H1 (cell line): ENCODE data around the gene SLC26A11. TPM values are rescaled to one million over a fixed set of nuclear protein-coding genes. Genes with fewer than 3 reads are reported as not detected.

Experiments used
- CTCF ChIA-PET: fragments of 300-600 bp; sonication (Branson Sonifier 250); formaldehyde crosslinking; loops from one replicate; lab custom pipeline; 2021; ENCODE audit not compliant: partially characterized antibody; lab: Charles Lee
- POLR2A ChIA-PET: fragments of 300-600 bp; sonication (Branson Sonifier 250); formaldehyde crosslinking; loops from one replicate; lab custom pipeline; 2021; ENCODE audit warnings: inconsistent platforms; ENCODE audit not compliant: partially characterized antibody; lab: Charles Lee
- DNase-seq, 2 experiments: peaks; one replicate each; pipeline versions ENCODE4 v3.0.0 to v3.0.0-alpha.2; 2010 to 2022; ENCODE audit warnings: low spot score in 2 of 2, low read depth in 1 of 2, mixed read lengths in 1 of 2
- FAIRE-seq: peaks from 2 replicates; lab custom pipeline; 2011; peaks lifted over from hg19 to GRCh38; lab: Jason Lieb, UNC
- H2AFZ ChIP-seq: 2 replicates; pipeline ENCODE4 v1.8.1; 2012; ENCODE audit warnings: low read length, inconsistent platforms
- H2AK5ac ChIP-seq: 2 replicates; pipeline ENCODE4 v1.6.1; 2013; ENCODE audit warnings: low read depth, low read length
- H2BK120ac ChIP-seq: replicated peaks from 2 replicates; pipeline ENCODE3; 2013; ENCODE audit warnings: low read depth, low read length, inconsistent platforms
- H2BK12ac ChIP-seq: 2 replicates; pipeline ENCODE4 v1.6.1; 2013; ENCODE audit warnings: low read depth, low read length
- H2BK15ac ChIP-seq: 2 replicates; pipeline ENCODE4 v1.6.1; 2013; ENCODE audit warnings: low read length
- H2BK20ac ChIP-seq: 2 replicates; pipeline ENCODE4 v1.6.1; 2013; ENCODE audit warnings: low read length
- H2BK5ac ChIP-seq: 2 replicates; pipeline ENCODE4 v1.6.1; 2013; ENCODE audit warnings: low read depth, low read length
- H3K14ac ChIP-seq: 2 replicates; pipeline ENCODE4 v1.6.1; 2013; ENCODE audit warnings: inconsistent platforms; ENCODE audit not compliant: insufficient read length
- H3K18ac ChIP-seq: 2 replicates; pipeline ENCODE4 v1.6.1; 2013; ENCODE audit warnings: low read length; ENCODE audit errors: extremely low read depth
- H3K23ac ChIP-seq: 2 replicates; pipeline ENCODE4 v1.6.1; 2013; ENCODE audit warnings: inconsistent platforms; ENCODE audit not compliant: insufficient read length
- H3K23me2 ChIP-seq: 2 replicates; pipeline ENCODE4 v1.6.1; 2013; ENCODE audit warnings: low read depth, low read length
- H3K27ac ChIP-seq: 2 replicates; pipeline ENCODE4 v1.6.1; 2011; ENCODE audit warnings: low read depth, low read length, inconsistent platforms
- H3K27me3 ChIP-seq, 4 experiments: replicated peaks in 1 of 4; 1 replicate in 1 of 4; 2 replicates in 3 of 4; pipeline versions ENCODE4 v1.6.1 to v1.8.1; 2011 to 2013; ENCODE audit warnings: low read length in 3 of 4, mild to moderate bottlenecking in 3 of 4, inconsistent platforms in 2 of 4, mixed read lengths in 2 of 4, moderate library complexity in 1 of 4; ENCODE audit not compliant: control insufficient read depth in 3 of 4, insufficient read depth in 3 of 4; ENCODE audit errors: extremely low read depth in 1 of 4
- H3K36me3 ChIP-seq, 4 experiments: 2 replicates each; pipeline versions ENCODE4 v1.6.1 to v1.8.1; 2011 to 2013; ENCODE audit warnings: mild to moderate bottlenecking in 4 of 4, low read length in 3 of 4, moderate library complexity in 2 of 4, control low read depth in 1 of 4, inconsistent platforms in 1 of 4; ENCODE audit not compliant: insufficient read depth in 4 of 4, control insufficient read depth in 2 of 4
- H3K4ac ChIP-seq: replicated peaks from 2 replicates; pipeline ENCODE3; 2013; ENCODE audit warnings: low read length, low read depth, mixed read lengths, inconsistent platforms; ENCODE audit not compliant: insufficient read length
- H3K4me1 ChIP-seq, 4 experiments: replicated peaks in 1 of 4; 1 replicate in 1 of 4; 2 replicates in 3 of 4; pipeline versions ENCODE4 v1.6.1 to v1.8.1; 2011 to 2013; ENCODE audit warnings: low read length in 3 of 4, inconsistent platforms in 2 of 4, mixed read lengths in 1 of 4; ENCODE audit not compliant: insufficient read depth in 4 of 4, control insufficient read depth in 3 of 4
- H3K4me2 ChIP-seq, 2 experiments: 2 replicates each; pipeline versions ENCODE4 v1.6.1 to v1.8.1; 2011 to 2013; ENCODE audit warnings: low read depth in 2 of 2, low read length in 2 of 2, control low read depth in 1 of 2, inconsistent platforms in 1 of 2, mild to moderate bottlenecking in 1 of 2; ENCODE audit not compliant: insufficient read depth in 1 of 2
- H3K4me3 ChIP-seq, 4 experiments: fragments of 200-600, 300-600 bp in 1 of 4; sonication (generic), shearing (Covaris generic), sonication (Bioruptor Twin) in 1 of 4; 2 replicates each; pipeline versions ENCODE4 v1.5.1 to v1.8.1; 2011 to 2016; ENCODE audit warnings: low read length in 4 of 4, low read depth in 3 of 4, control low read depth in 2 of 4, inconsistent platforms in 2 of 4, mild to moderate bottlenecking in 2 of 4, mixed read lengths in 1 of 4, moderate library complexity in 1 of 4; ENCODE audit not compliant: insufficient read depth in 2 of 4; ENCODE audit errors: extremely low read depth in 1 of 4
- H3K56ac ChIP-seq: replicated peaks from 2 replicates; pipeline ENCODE3; 2013; ENCODE audit warnings: low read depth, mild to moderate bottlenecking, mixed read lengths, low read length, inconsistent platforms; ENCODE audit not compliant: insufficient read length
- H3K79me1 ChIP-seq: 2 replicates; pipeline ENCODE4 v1.6.1; 2013; ENCODE audit warnings: low read depth, low read length, control low read depth
- H3K79me2 ChIP-seq, 2 experiments: 2 replicates each; pipeline versions ENCODE4 v1.6.1 to v1.8.1; 2012 to 2013; ENCODE audit warnings: low read length in 2 of 2, mild to moderate bottlenecking in 2 of 2, inconsistent platforms in 1 of 2; ENCODE audit not compliant: insufficient read depth in 2 of 2, control insufficient read depth in 1 of 2
- H3K9ac ChIP-seq, 4 experiments: replicated peaks in 1 of 4; 1 replicate in 1 of 4; 2 replicates in 3 of 4; pipeline versions ENCODE4 v1.6.1 to v1.8.1; 2011 to 2013; ENCODE audit warnings: low read depth in 3 of 4, low read length in 3 of 4, control low read depth in 2 of 4, mild to moderate bottlenecking in 2 of 4, moderate library complexity in 2 of 4, inconsistent platforms in 1 of 4; ENCODE audit errors: extremely low read depth in 1 of 4
- H3K9me3 ChIP-seq, 2 experiments: 2 replicates each; pipeline versions ENCODE4 v1.6.1 to v1.8.1; 2012 to 2013; ENCODE audit warnings: mild to moderate bottlenecking in 2 of 2, moderate library complexity in 2 of 2, control low read depth in 1 of 2, inconsistent platforms in 1 of 2, low read depth in 1 of 2, low read length in 1 of 2, mixed read lengths in 1 of 2; ENCODE audit not compliant: insufficient read depth in 2 of 2
- H4K20me1 ChIP-seq, 2 experiments: replicated peaks in 1 of 2; 2 replicates each; pipeline versions ENCODE3 to v1.8.1; 2011 to 2013; ENCODE audit warnings: inconsistent platforms in 2 of 2, low read length in 2 of 2, mild to moderate bottlenecking in 1 of 2; ENCODE audit not compliant: insufficient read depth in 2 of 2, control insufficient read depth in 1 of 2
- H4K5ac ChIP-seq: 2 replicates; pipeline ENCODE4 v1.6.1; 2013; ENCODE audit warnings: low read length, low read depth, mixed read lengths, inconsistent platforms; ENCODE audit not compliant: insufficient read length
- H4K8ac ChIP-seq: 2 replicates; pipeline ENCODE4 v1.8.0; 2013; ENCODE audit warnings: mild to moderate bottlenecking, moderate library complexity, low read length, inconsistent platforms; ENCODE audit not compliant: insufficient read depth; ENCODE audit errors: extremely low read depth
- H4K91ac ChIP-seq: replicated peaks from 2 replicates; pipeline ENCODE3; 2013; ENCODE audit warnings: low read length, mixed read lengths, inconsistent platforms; ENCODE audit not compliant: insufficient read length
- BRCA1 ChIP-seq: IDR thresholded peaks from 2 replicates; pipeline ENCODE4 v1.6.1; 2012; ENCODE audit warnings: low read depth, low read length, improper control_type of control experiment
- CHD2 ChIP-seq: IDR thresholded peaks from 2 replicates; pipeline ENCODE4 v1.6.1; 2012; ENCODE audit warnings: low read length, improper control_type of control experiment
- HDAC6 ChIP-seq: IDR thresholded peaks from one replicate; pipeline ENCODE4 v1.7.1; 2012; ENCODE audit warnings: low read depth, mild to moderate bottlenecking, inconsistent platforms, low read length, moderate library complexity
- JUND ChIP-seq: IDR thresholded peaks from 2 replicates; pipeline ENCODE4 v1.6.1; 2011; ENCODE audit warnings: mild to moderate bottlenecking, improper control_type of control experiment, low read length
- NRF1 ChIP-seq: IDR thresholded peaks from 2 replicates; pipeline ENCODE4 v1.6.1; 2011; ENCODE audit warnings: mild to moderate bottlenecking, low read depth, low read length, improper control_type of control experiment
- RXRA ChIP-seq: IDR thresholded peaks from 2 replicates; pipeline ENCODE4 v1.6.1; 2011; ENCODE audit warnings: low read depth, mild to moderate bottlenecking, low read length, moderate library complexity; ENCODE audit not compliant: insufficient read depth
- SIRT6 ChIP-seq: IDR thresholded peaks from one replicate; pipeline ENCODE4 v1.7.1; 2012; ENCODE audit warnings: low read length, inconsistent platforms
- SP2 ChIP-seq: IDR thresholded peaks from 2 replicates; pipeline ENCODE4 v1.6.1; 2012; ENCODE audit warnings: mild to moderate bottlenecking, low read length, inconsistent platforms
- TAF1 ChIP-seq: IDR thresholded peaks from 2 replicates; pipeline ENCODE4 v1.6.1; 2011; ENCODE audit warnings: mild to moderate bottlenecking, low read depth, low read length
- TCF12 ChIP-seq: IDR thresholded peaks from 2 replicates; pipeline ENCODE4 v1.6.1; 2011; ENCODE audit warnings: low read depth, mild to moderate bottlenecking, low read length
- TEAD4 ChIP-seq: IDR thresholded peaks from 2 replicates; pipeline ENCODE4 v1.6.1; 2012; ENCODE audit warnings: low read depth, low read length, inconsistent platforms, mixed read lengths
- YY1 ChIP-seq: IDR thresholded peaks from 2 replicates; pipeline ENCODE4 v1.6.1; 2011; ENCODE audit warnings: low read depth, mild to moderate bottlenecking, low read length
- WGBS, 2 experiments: shearing (Covaris generic) in 1 of 2; methylation state at CpG; one replicate each; pipeline versions ENCODE4 v1.1.6 to v1.1.7; 2013 to 2015; ENCODE audit warnings: low lambda C conversion rate in 2 of 2, mixed read lengths in 2 of 2, inconsistent platforms in 1 of 2, low coverage in 1 of 2, missing lambda C conversion rate in 1 of 2; ENCODE audit not compliant: insufficient replicate concordance in 2 of 2, insufficient coverage in 1 of 2, insufficient read length in 1 of 2; ENCODE audit errors: extremely low coverage in 1 of 2, missing lambda C conversion rate in 1 of 2; 5-methylcytosine and 5-hydroxymethylcytosine counted together
- polyA plus RNA-seq, 7 experiments: library from polyadenylated mRNA; depleted of rRNA in 3 of 7; stranded (reverse) in 5 of 7; unstranded in 2 of 7; fragments of >200 nt in 5 of 7; fragments of 200-250 nt in 2 of 7; gene quantifications; 1 replicate in 5 of 7; 2 replicates in 1 of 7; 4 replicates in 1 of 7; pipeline versions ENCODE4 v1.2.1 to v1.2.3, GENCODE V29; 2011 to 2013; ENCODE audit warnings: missing spikeins in 2 of 7, mixed read lengths in 2 of 7
- total RNA-seq: library from RNA; stranded (reverse); fragmentation: NEBNext Ultra II Directional; extraction: Animal tissue kit (Norgen Biotek cat#: 25700); gene quantifications from 2 replicates; pipeline ENCODE4 v1.2.1, GENCODE V29; 2021

The SLC26A11 gene
- total and polyA plus RNA-seq, 2 of the 8 experiments (the other 6 are each of a cell fraction or from before 2014, with no cell fraction given): 15.5 to 25.9 TPM

- FAIRE-seq (no peak), DNase-seq (no peak)
- POLR2A ChIA-PET: no interaction called here
Measured at GRCh38 chr17:80246726-80247125, 26.5 kb downstream of the SLC26A11 start.

More at GRCh38 chr17:80246726-80247125, 26.5 kb downstream of the SLC26A11 start:
- TF ChIP-seq RXRA (no peak), NRF1 (no peak), BRCA1 (no peak), YY1 (no peak), JUND (no peak), CHD2 (no peak), SP2 (no peak), HDAC6 (no peak), TAF1 (no peak), TCF12 (no peak), SIRT6 (no peak), TEAD4 (no peak)
- H3K23ac ChIP-seq: no peak overlapping the region
- H3K36me3 ChIP-seq: peaks cover 0 to 8% (median 3%) of the 10 kb centered on the region in 4 experiments; a peak in 5 of 8 replicates
- 91% methylated on average over 8 of the region's 8 CpGs; no CpG with 5 or more reads in 1 of the 2 experiments for WGBS, 2 experiments
- H4K91ac ChIP-seq: no peak overlapping the region
- no peaks in the 10 kb centered on the region for H3K4me1 ChIP-seq
- no peak overlapping the region for H2BK12ac ChIP-seq
- no peaks in the 10 kb centered on the region for H3K23me2 ChIP-seq
- no peak overlapping the region for H2BK5ac ChIP-seq
- H4K8ac ChIP-seq: no peak overlapping the region
- H3K14ac ChIP-seq: no peak overlapping the region
- no peak overlapping the region for H2AK5ac ChIP-seq
- no peak overlapping the region for H2AFZ ChIP-seq
- H3K18ac ChIP-seq: no peak overlapping the region
- no peak overlapping the region for H3K4me3 ChIP-seq
- no peak overlapping the region for H3K4ac ChIP-seq
- no peaks in the 10 kb centered on the region for H3K79me1 ChIP-seq
- H3K79me2 ChIP-seq: no peaks in the 10 kb centered on the region
- H4K5ac ChIP-seq: no peak overlapping the region
- no peak overlapping the region for H3K27ac ChIP-seq
- H3K9me3 ChIP-seq: no peaks in the 10 kb centered on the region; a peak in 1 of 4 replicates
- CTCF ChIA-PET: interaction anchor here (0.6 to 2.4 kb wide), 3 partner anchors 18 to 220 kb away, joined by 3 to 10 read pairs (median 4); no protein-coding TSS in a partner anchor
- H3K27me3 ChIP-seq: no peaks in the 10 kb centered on the region
- H3K56ac ChIP-seq: no peak overlapping the region
- H2BK20ac ChIP-seq: no peak overlapping the region
- no peak overlapping the region for H3K9ac ChIP-seq
- no peak overlapping the region for H2BK15ac ChIP-seq
- H3K4me2 ChIP-seq: no peak overlapping the region
- H2BK120ac ChIP-seq: no peak overlapping the region
- peaks cover 0 to 3% of the 10 kb centered on the region in 2 experiments for H4K20me1 ChIP-seq
